Measurements from ENCODE around the gene PPL. TPM values are rescaled to one million over a fixed set of nuclear protein-coding genes. Genes with fewer than 3 reads are reported as not detected.

The PPL gene
- total RNA-seq, 4 donors from 2014 or later: 12.8 to 23.1 (median 18.3) TPM

DNA sequence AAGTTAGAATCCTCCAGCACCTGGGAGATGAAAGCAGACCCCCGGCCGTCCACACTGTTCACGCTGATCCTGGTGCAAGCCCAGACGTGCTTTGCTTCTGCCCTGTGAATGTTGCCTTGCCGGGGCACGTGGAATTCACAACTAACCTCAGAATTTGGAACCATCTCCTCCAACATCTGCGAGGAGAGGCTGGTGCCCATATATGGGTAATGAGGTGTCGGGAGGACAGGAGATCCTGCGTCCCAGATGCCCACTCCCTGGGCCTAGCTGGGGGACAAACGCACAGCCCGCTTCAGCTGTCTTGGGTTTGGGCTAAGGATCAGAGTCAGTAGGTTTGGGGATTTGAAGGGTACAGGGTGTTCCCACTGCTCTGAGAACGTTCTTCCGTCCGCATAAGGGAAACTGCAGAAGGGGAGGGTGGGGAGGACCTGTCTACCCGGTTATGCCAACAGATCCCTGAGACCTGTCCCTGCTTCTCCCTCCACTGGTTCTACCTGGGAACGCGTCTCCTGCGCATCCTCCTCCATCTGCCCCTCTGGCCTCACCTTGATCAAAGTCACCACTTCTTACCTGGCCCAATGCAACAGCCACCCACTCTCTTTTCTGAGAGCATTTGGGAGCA, 14.1 kb downstream of the PPL start:
- no peaks in the 10 kb centered on the region for H3K4me1 ChIP-seq
- TF ChIP-seq POLR2A (IDR thresholded peaks at IDR 0.05): no peak
- TF ChIP-seq, protein P1, sequence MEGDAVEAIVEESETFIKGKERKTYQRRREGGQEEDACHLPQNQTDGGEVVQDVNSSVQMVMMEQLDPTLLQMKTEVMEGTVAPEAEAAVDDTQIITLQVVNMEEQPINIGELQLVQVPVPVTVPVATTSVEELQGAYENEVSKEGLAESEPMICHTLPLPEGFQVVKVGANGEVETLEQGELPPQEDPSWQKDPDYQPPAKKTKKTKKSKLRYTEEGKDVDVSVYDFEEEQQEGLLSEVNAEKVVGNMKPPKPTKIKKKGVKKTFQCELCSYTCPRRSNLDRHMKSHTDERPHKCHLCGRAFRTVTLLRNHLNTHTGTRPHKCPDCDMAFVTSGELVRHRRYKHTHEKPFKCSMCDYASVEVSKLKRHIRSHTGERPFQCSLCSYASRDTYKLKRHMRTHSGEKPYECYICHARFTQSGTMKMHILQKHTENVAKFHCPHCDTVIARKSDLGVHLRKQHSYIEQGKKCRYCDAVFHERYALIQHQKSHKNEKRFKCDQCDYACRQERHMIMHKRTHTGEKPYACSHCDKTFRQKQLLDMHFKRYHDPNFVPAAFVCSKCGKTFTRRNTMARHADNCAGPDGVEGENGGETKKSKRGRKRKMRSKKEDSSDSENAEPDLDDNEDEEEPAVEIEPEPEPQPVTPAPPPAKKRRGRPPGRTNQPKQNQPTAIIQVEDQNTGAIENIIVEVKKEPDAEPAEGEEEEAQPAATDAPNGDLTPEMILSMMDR (IDR thresholded peaks at IDR 0.05 in 4 of 5, conservative IDR thresholded peaks at IDR 0.05 in 1 of 5): no peak
- in situ Hi-C loops (cut with MboI; ENCODE audit: low sequenced_read_pairs in 4 of 4) (no loop called here), intact Hi-C loops (cut with DNase I; ENCODE audit: low total_unique reads) (no loop called here)
- no peak for ATAC-seq
- no peak overlapping the region for H3K4me3 ChIP-seq
- H3K36me3 ChIP-seq: peaks cover 0 to 8% of the 10 kb centered on the region in 2 donors
- no peaks in the 10 kb centered on the region for H3K27me3 ChIP-seq
- no peak overlapping the region for H3K27ac ChIP-seq
- peaks cover 0 to 7% (median 4%) of the 10 kb centered on the region in 3 donors for H3K9me3 ChIP-seq
- no peak for DNase-seq

DNA sequence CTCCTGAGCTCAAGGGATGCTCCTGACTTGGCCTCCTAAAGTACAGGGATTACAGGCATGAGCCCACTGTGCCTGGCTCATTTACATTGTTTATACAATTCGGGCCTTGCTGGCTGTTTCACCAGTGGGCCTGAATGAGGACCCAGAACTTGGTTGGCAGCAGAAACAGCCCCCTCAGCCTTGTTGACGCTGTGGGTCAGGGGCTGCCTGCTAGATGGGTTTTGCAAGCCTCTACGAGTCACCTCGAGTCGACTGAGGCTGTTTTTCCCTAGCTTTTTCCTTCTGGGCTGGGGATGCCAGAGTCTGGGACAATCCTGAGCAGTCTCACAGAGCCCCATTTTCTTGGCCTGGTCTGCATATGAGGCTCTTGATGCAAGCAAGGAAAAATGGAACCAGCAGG, 16.1 kb downstream of the PPL start:
- Histone ChIP-seq H3K4me1 (no peaks in the 10 kb centered on the region), H3K36me3 (no peaks in the 10 kb centered on the region), H3K27ac (no peak overlapping the region), H3K27me3 (no peaks in the 10 kb centered on the region), H3K4me3 (no peak overlapping the region), H3K9me3 (no peaks in the 10 kb centered on the region)
- intact Hi-C loops (cut with DNase I; ENCODE audit: low total_unique reads) (no loop called here), in situ Hi-C loops (cut with MboI; ENCODE audit: low sequenced_read_pairs in 4 of 4) (no loop called here)
- ATAC-seq: no peak
- DNase-seq: no peak
- no peak for TF ChIP-seq POLR2A (IDR thresholded peaks at IDR 0.05)
- TF ChIP-seq, protein P1 (IDR thresholded peaks at IDR 0.05 in 4 of 5, conservative IDR thresholded peaks at IDR 0.05 in 1 of 5): no peak

DNA sequence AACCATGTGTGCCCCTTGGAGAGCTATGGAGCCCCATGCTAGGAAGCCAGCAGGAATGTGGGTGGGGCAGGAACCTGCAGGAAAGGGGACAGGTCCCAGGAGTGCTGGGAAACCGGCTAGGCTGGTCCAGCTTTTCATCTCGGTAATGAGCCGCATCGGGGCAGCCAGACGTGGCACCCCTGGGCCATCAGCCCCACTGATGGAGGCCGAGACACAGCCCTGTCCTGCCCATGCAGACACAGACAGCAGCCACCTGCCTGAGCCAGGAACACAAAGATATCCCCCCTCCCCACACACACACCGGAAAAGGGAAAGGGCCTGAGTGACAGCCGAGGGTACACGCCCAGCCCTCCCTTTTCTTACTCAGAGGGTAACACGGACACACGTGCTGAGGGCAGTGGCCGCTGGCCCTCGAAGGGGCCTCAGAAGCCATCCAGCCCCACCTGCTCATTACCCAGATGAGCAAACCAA, 18.1 kb downstream of the PPL start:
- in situ Hi-C loops (cut with MboI; ENCODE audit: low sequenced_read_pairs in 4 of 4) (no loop called here), intact Hi-C loops (cut with DNase I; ENCODE audit: low total_unique reads) (no loop called here)
- H3K4me3 ChIP-seq: no peak overlapping the region
- no peak for DNase-seq
- H3K36me3 ChIP-seq: no peaks in the 10 kb centered on the region
- H3K9me3 ChIP-seq: no peaks in the 10 kb centered on the region
- no peak for ATAC-seq
- no peak for TF ChIP-seq POLR2A (IDR thresholded peaks at IDR 0.05)
- TF ChIP-seq, protein P1 (IDR thresholded peaks at IDR 0.05 in 4 of 5, conservative IDR thresholded peaks at IDR 0.05 in 1 of 5): no peak
- no peaks in the 10 kb centered on the region for H3K4me1 ChIP-seq
- H3K27me3 ChIP-seq: no peaks in the 10 kb centered on the region
- H3K27ac ChIP-seq: no peak overlapping the region

DNA sequence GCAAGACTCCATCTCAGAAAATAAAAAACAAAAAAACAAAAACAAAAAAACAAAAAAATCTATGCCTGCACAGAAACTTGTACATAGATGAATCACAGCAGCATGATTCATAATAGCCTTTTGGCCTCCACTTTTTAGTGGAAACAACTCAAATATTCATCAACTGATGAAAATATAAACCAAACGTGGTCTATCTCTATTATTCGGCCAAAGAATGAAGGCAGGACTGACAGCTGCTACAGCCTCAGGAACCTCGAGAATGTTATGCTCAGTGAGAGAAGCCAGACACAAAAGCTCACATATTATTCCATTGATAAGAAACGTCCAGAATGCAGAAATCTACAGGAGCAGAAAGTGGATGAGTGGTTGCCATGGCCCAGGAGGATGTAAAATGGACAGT, 19.8 kb downstream of the PPL start:
- Histone ChIP-seq H3K4me3 (no peak overlapping the region), H3K36me3 (no peaks in the 10 kb centered on the region), H3K4me1 (no peaks in the 10 kb centered on the region), H3K27ac (no peak overlapping the region), H3K27me3 (no peaks in the 10 kb centered on the region), H3K9me3 (no peaks in the 10 kb centered on the region)
- ATAC-seq (no peak), DNase-seq (no peak)
- intact Hi-C loops (cut with DNase I; ENCODE audit: low total_unique reads) (no loop called here), in situ Hi-C loops (cut with MboI; ENCODE audit: low sequenced_read_pairs in 4 of 4) (no loop called here)
- no peak for TF ChIP-seq POLR2A (IDR thresholded peaks at IDR 0.05)
- TF ChIP-seq, protein P1 (IDR thresholded peaks at IDR 0.05 in 4 of 5, conservative IDR thresholded peaks at IDR 0.05 in 1 of 5): no peak

All from gastrocnemius medialis (tissue), 4 donors.